Measurements from ENCODE around the gene DNAL1.
"Not testable (repeated sequence)": the region's sequence is repeated elsewhere in the genome, so short reads cannot be mapped to it uniquely, and the experiment has no call there.

DNAL1 gene, protein sequence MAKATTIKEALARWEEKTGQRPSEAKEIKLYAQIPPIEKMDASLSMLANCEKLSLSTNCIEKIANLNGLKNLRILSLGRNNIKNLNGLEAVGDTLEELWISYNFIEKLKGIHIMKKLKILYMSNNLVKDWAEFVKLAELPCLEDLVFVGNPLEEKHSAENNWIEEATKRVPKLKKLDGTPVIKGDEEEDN
- total RNA-seq: 2.9 to 13.7 (median 8.8) reads per million in 18 experiments

DNA sequence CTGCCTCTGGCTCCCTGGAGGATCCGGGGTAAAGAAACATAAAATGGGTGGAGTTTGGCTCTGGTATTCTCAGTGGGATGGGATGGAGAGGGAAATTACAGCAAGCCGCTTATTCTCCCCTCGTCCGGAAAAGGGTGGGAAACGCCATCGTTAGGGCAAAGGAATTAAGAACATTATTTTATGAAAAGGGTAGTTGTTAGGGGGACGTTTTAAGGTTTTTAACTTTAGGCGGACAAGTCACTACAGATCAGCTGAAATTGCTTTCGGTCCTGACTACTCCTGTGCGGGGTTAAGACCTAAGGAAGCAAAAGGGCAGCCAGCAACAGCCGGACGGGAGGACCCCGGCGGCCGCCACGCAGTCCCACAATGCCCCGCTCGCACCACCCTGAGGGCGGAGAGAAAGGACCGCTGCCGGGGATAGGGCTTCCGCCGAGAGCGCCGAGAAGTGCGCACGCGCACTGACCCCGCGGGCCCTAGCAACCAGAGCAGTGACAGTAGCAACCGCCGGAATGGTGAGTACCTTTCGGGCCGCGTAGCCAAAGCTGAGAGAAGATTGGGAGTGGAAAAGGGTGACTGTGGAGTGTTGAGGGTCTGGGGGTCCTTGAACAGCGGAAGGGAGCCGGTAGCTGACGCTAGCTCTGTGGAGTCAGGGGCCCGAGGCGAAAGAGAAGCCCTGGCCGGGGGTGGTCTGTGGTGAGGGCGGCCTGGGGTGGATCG, at the start of gene DNAL1:
TSS of gene DNAL1 (plus strand) at position 456 of the 717 bp plus-strand sequence. CDS start at position 510, 54 bp downstream.
- DNase-seq: peak; percentile 92 to 95

DNA sequence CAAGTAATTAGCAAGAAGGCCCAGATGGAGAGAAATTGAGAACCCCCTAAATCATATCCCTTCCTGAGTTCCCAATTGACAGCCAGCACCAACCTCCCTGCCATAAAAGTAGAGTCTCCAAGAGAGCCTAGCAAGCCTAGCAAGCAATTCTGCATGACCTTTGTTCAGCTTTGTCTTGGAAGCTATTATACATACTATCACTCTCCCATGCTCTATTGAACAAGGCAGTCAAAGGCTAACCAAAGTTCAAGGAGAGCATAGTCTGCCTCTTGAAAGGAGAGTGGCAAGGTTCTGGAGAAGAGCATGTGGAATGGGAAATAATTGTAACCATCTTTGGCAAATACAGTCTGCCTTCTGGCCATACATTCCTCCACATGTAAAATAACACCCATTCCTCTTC, 45.3 kb upstream of the DNAL1 start:
- no peak for DNase-seq

DNA sequence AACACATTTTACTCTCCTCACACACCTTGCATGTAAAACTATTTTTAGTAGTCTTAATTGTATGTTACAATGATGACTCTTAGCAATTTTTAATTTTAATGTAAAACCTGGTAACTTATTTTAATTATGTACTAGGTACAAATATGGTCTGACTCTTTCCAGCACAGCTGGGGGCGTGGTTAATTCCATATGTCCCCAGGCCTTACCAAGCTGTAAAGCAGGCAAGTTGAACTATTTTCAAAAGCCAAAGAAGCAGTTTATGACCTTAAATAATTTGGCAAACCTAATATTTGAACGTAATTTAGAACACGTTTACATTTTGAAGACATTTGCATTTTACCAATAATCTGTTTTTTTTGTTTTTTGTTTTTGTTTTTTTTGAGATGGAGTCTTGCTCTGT, 41.8 kb upstream of the DNAL1 start:
- no peak for DNase-seq

DNA sequence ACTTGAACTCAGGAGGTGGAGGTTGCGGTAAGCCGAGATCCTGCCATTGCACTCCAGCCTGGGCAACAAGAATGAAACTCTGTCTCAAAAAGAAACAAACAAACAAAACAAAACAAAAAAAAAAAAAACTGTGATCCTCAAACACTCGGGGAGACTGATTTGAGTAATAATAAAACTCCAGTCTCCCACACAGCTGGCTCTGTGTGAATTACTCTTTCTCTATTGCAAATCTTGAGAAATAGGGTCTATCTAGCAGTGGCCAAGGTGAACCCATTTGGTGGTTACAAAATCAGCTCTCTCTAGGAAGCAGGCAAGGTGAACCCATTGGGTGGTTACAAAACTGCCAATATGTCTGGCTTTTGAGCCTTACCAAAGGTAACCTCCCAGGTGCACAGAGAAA, 38.5 kb upstream of the DNAL1 start:
- no peak for DNase-seq

DNA sequence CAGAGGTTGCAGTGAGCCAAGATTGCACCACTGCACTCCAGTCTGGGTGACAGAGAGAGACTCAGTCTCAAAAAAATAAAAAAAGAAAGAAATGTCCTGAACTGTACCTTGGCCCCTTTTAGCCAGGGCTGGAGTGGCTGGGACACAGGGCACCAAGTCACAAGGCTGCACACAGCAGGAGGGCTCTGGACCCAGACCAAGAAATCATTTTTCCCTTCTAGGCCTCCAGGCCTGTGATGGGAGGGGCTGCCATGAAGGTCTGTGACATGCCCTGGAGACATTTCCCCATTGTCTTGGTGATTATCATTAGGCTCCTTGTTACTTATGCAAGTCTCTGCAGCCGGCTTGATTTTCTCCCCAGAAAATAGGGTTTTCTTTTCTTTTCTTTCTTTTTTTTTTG, 37.5 kb upstream of the DNAL1 start:
- DNase-seq: no peak

DNA sequence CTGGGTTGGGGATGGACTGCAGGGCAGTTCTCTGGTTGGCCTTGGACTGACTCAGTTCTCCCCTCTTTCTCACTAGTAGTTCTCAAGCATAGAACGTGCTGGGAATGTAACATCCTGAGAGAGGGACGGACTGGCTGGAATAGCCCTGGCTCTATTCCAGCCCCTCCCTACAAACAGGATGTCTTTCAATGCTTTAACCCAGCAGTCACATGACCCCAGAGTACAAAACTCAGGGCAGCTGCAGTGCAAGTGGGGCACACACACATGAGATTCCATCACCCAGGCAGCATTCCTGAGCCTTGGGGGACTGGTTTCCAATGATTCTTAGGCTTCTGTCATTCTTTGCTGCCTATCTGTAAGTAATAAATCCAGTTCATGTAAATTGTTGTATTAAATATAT, 34.1 kb upstream of the DNAL1 start:
- no peak for DNase-seq

DNA sequence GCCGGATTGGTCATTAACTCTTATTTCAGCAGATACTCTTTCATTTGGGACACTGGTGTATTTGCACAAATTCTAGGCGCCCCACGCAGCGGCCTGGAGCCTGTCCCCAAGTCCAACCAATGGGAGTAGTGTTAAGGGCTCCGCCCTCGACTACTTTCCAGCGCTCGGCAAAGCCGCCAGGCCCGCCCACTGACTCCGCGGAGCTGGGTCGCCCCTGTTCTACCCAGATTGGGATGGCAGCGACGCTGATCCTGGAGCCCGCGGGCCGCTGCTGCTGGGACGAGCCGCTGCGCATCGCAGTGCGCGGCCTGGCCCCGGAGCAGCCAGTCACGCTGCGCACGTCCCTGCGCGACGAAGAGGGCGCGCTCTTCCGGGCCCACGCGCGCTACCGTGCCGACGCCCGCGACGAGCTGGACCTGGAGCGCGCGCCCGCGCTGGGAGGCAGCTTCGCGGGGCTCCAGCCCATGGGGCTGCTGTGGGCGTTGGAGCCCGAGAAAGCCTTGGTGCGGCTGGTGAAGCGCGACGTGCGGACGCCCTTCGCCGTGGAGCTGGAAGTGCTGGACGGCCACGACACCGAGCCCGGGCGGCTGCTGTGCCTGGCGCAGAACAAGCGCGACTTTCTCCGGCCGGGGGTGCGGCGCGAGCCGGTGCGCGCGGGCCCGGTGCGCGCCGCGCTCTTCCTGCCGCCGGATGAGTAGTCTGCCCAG, 32.3 kb upstream of the DNAL1 start, which contains the start of gene ACOT6:
TSS of gene ACOT6 (plus strand) at position 179 of the 707 bp plus-strand sequence. CDS start at position 234, 55 bp downstream.
- DNase-seq: peak; percentile 68 to 83

DNA sequence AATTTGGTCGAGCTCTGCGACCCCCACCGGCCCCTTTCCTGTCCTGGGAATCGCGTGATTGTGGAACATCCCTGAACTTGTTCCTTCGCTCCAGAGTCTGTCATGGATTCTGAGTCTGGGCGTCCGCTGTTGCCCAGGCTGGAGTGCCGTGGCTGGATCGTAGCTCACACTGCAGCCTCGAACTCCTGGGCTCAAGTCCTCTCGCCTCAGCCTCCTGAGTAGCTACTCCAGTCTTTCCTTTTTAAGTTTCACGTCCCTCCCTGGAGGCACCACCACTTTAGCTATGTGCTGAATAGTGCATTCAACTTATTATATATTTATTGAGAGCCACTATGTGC, 31.8 kb upstream of the DNAL1 start:
- DNase-seq: no peak

DNA sequence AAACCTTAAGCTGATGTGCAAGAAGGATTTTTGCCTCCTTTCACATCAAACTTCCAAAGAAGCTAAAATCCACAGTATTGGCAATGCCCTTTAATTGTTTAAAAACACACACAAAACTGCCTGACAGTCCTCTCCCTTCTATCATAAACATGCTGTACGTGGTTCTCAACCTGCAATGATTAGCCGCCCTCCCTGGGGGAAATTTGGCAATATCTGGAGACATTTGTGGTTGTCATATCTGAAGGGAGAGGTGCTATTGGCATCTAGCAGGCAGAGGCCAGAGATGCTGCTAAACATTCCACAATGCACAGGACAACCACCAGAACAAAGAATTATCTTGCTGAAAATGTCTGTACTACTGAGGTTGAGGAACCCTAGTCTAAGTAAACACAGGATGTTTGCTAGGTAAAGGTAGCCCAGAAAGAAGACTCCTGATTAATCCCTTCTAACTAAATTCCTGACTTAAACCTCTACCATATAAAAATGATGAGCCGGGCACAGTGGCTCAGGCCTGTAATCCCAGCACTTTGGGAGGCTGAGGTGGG, 31.3 kb upstream of the DNAL1 start:
- DNase-seq: no peak

DNA sequence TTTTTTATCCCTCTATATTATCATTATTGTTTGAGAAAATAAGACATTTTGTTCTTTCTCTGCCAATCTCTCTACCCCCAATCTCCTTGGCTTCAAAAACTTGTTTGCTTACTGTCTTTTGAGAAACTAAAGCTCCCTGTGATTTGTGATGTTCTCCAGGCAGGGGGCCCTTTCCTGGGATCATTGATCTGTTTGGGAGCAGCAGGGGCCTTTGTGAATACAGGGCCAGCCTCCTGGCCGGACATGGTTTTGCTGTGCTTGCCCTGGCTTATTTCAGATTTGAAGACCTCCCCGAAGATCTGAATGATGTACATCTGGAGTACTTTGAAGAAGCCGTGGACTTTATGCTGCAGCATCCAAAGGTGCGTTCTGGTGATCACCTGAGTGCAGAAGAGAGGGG, 28.0 kb upstream of the DNAL1 start:
- no peak for DNase-seq

DNA sequence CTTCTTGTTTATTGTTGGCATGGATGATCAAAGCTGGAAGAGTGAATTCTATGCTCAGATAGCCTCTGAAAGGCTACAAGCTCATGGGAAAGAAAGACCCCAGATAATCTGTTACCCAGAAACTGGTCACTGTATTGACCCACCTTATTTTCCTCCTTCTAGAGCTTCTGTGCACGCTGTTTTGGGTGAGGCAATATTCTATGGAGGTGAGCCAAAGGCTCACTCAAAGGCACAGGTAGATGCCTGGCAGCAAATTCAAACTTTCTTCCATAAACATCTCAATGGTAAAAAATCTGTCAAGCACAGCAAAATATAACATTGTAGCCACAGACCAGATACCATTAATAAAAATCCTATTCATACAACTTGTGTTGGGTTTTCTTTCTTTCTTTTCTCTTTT, 25.3 kb upstream of the DNAL1 start:
- DNase-seq: no peak

DNA sequence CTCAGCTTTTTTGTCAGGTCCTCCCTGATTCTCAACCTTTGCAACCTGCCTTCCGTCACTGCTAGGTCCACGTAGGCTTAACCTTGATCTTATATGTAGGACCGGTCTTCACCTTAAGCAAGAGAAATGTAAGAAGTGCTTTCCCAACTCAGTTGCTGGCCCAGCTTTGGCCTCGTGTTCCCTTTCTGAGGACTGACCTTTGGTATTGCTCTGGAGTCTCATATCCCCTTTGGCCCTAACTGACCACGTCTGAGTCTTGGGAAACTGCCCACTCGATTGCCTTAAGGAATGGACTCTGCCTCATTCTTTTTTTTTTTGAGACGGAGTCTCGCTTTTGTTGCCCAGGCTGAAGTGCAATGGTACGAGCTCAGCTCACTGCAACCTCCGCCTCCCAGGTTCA, 24.5 kb upstream of the DNAL1 start:
- peak; percentile 13 to 40 for DNase-seq

DNA sequence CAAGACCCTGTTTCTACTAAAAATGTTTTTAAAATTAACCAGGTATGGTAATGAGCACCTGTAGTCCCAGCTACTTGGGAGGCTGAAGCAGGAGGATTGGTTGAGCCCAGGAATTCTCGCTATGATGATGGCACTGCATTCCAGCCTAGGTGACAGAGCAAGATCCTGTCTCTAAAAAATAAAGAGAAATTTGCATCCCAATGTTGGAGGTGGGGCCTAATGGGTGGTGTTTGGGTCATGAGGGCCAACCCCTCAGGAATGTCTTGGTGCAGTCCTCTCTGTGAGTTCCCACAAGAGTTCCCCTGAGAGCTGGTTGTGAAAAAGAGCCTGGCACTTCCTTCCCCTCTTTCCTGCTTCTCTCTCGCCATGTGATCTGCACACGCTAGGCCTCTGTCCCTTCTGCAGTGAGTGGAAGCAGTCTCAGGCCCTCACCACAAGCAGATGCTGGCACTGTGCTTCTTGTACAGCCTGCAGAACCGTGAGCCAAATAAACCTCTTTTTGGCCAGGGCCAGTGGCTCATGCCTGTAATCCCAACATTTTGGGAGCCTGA, 21.2 kb upstream of the DNAL1 start:
- peak; percentile 15 to 48 for DNase-seq

DNA sequence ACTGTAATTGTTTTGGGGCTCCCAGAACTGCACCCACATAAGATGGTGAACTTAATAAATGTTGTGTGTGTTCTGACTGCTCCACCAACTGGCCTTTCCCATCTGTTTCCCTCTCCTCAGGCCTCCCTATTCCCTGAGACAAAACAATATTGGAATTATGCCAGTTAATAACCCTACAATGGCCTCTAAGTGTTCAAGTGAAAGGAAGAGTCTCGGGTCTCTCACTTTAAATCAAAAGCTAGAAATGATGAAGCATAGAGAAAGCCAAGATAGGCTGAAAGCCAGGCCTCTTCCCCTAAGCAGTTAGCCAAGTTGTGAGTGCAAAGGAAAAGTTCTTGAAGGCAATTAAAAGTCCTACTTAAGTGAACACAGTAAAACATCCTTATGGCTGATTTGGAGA, 19.1 kb upstream of the DNAL1 start:
- DNase-seq: no peak

DNA sequence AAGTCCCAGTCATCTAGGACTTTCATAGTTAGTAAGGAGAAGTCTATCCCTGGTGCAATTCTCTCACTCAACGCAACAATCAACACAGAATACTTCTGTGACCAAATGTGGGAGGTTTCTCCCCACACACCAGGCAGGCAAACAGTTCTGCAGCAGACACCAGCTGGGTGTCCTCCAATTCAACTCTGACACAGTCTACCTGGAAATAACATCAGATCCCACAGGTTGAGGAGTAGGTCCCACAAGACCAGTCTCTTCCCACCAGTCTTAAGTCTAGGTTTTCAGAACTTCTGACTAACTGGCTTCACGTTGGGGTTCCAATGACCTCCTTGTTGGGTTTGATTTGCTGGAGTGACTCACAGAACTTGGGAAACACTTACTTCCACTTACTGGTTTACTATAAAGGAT, 17.6 kb upstream of the DNAL1 start:
- DNase-seq: peak; percentile 87 to 89

DNA sequence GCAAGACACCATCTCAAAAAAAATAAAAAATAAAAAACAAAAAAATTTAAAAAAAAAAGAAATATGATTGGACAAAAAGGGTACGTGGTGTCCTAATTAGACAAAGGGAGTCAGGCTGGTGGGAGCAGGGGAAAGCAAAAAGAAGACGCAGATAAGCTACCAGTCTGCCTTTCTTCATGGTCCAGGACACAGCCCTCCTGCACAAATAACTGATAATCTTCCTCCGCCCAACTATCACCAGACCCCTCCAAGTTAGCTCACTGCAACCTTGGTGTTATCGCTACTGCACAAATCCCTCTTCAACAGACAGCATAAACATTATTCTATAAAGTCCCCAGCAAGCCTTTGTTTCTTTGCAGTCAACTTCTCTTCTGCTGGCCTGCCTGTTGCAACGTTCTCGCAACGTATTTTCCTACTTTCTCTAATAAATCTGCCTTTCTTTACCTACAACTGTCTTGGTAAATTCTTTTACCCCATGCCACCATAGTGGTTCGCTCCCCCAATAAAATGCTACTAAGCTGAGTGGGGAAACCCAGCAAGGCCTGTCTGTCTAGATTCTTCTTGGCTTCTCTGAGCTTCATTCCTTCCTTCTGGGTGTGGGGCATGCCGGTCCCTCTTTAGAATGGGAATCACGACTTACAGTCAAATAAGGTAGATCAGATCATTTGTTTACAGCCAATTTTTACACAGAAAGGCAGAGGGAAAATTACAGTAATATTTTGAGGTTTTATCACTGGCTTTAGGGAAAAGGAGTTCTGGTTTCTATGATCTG, 14.6 kb upstream of the DNAL1 start:
- no peak for DNase-seq

DNA sequence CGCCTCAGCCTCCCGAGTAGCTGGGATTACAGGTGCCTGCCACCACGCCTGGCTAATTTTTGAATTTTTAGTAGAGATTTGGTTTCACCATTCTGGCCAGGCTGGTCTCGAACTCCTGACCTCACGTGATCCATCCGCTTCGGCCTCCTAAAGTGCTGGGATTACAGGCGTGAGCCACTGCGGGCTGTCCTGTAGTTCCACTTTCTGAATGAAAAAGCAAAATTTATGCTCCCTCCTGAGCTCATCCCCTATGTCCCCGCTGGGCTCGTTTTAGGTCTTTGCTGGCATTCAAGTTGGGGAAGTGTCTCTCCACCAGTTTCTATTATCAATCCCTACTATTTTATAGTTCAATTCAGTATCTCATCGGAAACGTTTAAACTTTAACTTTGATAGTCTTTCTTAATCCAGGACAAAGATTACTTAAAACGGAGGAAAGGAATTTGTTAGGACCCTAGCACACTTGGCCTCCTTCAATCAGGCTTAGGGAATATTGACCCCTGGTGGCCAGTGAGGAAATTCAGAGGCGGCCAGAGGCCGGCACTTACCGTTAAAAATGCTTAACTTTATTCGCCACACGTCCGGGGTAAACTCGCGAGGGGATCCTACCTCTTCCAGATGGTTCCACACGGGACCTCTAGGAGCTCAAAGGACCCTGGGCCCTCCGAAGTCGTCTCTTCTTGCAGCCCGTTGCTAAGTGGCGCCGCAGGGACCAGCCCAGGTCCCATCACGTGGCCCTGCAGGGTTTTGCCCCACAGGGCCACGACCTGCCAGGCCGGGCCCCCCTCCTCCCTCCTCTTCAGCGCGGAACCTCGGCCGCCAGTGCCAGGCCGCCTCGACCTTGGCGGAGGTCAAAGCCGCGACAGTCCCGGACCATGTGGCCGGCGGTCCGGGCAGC, 11.4 kb upstream of the DNAL1 start:
- DNase-seq: peak; percentile 79

DNA sequence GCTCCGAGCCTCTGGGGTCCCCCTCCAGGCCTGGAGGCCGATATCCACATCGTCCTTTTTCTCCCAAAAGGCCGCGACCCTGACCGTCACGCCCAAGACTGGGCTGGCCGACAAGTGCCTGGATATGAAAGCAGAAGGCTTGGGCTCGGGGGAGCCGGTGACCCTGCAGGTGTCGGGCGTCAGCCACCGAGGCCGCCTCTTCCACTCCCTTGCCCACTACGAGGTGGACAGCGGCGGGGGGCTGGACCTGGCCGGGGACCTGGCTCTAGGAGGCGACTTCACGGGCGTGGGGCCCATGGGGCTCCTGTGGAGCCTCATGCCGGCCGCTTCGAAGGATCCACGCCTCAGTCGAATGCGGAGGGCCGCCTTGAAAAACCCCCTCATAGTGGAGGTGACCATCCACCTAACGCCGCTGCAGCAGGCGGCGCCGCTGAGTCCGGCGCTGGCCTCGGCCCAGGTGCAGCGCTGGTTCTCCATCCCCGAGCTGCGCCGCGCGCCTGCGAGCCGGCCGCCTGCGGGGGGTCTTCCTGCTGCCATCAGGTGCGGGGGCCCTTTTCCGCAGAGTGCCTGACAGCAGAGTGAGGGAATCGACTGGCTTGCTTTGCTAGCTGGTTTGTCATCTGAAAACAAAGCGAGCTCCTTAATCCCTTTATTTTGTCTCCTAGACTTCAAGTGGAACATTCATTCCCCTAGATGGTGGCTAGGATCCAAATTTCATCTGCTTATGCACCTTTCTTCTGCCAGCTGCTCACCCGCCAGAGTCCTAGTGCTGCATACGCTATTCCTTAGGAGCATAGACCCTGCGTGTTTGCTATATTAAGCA, 10.6 kb upstream of the DNAL1 start:
- no peak for DNase-seq

DNA sequence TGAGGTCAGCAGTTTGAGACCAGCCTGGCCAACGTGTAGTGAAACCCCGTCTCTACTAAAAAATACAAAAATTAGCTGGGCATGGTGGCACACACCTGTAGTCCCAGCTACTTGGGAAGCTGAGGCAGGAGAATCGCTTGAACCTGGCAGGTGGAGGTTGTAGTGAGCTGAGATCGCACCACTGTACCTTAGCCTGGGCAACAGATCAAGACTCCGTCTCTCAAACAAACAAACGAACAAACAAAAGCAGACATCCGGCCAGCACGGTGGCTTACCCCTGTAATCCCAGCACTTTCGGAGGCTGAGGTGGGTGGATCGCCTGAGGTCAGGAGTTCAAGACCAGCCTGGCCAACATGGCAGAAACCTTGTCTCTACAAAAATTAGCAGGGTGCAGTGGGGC, 8.4 kb upstream of the DNAL1 start:
- DNase-seq: not testable (repeated sequence)

DNA sequence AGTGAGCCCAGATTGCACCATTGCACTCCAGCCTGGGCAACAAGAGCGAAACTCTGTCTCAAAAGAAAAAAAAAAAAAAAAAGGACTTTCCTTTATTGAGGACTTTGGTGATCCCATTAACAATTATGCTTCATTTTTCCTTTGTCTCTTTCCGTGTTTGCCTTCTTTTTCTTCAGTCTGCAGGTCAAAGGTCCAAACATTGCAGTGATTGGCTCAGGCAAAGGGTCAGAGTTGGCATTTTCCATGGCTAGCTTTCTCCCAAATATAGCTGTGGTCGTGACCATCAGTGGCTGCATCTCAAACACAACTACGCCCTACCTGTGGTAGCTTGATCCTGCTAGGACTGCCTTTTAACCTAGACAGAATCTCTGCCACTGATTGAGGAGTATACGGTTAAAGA, 7.0 kb upstream of the DNAL1 start:
- no peak for DNase-seq

Measured in inflammatory macrophage (primary cell).